HG03469 (cell line): ENCODE results near the gene FGF12.
"Not testable (repeated sequence)": the region's sequence is repeated elsewhere in the genome, so short reads cannot be mapped to it uniquely, and the experiment has no call there.

Source experiments
- ATAC-seq: cut with Tn5 transposase; IDR thresholded peaks from one replicate; pipeline ENCODE4 v1.9.1; 2021; ENCODE audit warnings: mild to moderate bottlenecking, moderate library complexity, moderate number of reproducible peaks; ENCODE audit not compliant: unreplicated experiment

The FGF12 gene

DNA sequence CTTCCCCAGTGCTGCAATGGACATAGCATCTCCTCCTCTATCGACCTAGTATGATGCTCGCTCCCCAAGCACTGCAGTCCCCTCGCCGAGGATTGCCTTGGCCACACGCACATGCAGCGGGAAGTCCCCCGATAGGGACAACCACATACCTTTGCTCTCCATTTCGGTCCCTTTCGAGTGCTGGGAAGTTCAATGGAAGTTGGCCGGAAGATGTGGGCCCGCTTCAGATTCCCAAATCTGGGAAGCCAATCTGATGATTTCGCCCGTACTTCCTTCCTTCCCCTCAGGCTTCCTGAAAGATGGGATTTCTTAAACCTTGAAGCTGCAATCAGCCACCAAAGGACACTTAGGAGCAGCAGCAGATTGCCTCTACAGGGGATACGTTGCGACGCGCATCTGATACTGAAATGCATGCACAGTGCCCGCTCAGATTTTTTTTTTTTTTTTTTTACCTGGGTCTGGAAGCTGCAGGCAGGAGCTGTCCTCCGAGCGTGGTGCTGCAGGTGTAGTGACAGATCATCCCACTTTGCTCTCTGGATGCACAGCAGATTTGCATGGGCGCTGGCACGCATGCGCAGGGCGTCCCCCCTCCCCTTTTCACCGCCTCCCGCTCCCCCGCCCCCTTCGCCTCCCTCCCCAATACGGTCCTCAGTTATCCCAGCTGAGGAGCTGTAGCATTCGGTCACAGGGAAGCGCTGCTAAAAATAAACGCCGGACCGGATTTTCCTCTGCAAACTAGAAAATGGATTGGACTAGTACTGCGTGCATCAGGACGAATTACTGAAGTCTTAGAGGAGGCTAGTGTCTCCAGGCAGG is at the start of gene FGF12:
Gene FGF12 (minus strand): TSS at position 510 of the 816 bp plus-strand sequence.
- no peak for ATAC-seq

- not testable (repeated sequence) for ATAC-seq
These were observed 47.0 kb upstream of the FGF12 start for GRCh38 chr3:192774341-192774740.

- ATAC-seq = no peak
These were observed 45.0 kb upstream of the FGF12 start for GRCh38 chr3:192772240-192772894.

DNA sequence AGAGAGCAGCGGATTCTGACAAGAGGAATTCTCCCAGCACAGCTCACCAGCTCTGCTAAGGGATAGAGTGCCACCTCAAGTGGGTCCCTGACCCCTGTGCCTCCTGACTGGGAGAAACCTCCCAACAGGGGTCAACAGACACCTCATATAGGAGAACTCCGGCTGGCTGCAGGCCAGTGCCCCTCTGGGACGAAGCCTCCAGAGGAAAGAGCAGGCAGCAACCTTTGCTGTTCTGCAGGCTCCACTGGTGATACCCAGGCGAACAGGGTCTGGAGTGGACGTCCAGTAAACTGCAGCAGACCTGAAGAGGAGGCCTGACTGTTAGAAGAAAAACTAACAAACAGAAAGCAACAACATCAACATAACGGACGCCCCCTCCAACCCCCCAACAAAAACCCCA is 31.3 kb upstream of the FGF12 start:
- no peak for ATAC-seq

DNA sequence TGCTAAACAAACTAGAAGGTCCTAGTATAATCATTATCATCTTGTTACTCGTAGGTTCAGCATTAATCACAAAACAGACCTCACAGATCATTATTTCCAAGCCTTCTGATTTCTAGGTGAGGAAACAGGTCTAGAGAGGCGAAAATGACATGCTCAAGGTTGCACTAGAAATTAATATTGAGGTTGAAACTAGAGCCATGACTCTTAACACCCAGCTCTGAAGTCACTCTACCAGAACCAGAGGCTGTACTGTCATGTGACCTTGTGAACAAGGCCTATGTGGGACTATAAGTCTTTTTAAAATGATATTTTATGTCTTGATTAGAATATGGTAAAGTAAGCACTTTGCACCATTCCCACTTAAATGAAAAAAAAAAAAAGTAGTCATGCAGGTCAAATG is 23.8 kb upstream of the FGF12 start:
- ATAC-seq = no peak

DNA sequence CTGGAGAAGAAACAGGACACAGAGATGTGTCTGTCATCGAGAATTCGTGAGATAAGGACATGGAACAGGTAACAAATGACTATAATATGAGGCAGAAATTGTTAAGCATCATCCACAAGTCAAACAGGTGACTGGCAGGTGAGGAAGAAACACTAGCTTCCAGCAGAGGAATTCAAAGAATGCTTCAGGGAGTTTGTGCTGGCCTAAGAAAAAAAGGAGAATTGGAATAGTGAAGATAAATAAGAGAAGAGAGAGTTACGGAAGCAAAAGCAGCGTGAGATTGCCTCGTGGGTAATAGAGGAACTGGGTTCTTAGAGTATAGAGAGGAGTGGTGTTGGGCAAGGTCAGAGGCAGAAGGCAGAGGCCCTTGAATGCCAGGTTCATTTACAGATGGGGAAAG is 22.9 kb upstream of the FGF12 start:
- no peak for ATAC-seq

DNA sequence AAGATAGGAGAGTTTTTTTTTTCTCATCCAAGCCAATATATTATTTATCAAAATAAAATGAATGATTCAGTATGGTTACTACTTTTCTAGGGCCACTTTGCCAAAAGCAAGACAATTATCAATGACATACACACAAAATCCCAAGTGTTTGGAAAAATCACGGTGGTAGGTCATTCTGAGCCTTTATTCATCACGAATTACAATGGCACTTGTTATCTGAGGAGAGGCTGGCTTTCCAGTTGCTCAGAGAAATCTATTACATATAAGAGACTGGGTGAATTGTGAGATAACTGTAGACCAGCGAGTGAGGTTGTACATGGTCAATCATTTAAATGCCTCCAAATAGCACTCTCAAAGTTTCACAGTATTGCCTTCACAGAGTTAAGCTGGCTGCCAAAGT is 20.4 kb upstream of the FGF12 start:
- ATAC-seq = no peak

DNA sequence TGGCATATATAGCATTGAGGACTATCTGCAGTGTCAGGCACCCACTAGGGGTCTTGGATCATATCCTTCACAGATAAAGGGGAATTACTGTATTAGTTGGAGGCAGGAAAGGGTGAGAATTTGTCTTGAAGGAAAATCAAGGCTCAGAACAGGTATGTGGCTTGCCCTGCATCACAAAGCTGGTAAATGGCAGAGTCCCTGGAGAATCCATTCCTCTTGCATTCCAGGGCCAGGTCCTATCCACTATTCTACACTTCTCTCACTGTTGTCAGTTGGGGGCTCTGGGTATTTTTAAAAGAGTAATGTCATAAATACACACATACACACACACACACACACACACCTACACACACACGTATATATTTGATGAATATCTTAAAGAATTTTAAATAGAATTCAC is 19.8 kb upstream of the FGF12 start:
- no peak for ATAC-seq

GRCh38 chr3:192745150-192745549 is 17.8 kb upstream of the FGF12 start:
- ATAC-seq = no peak

DNA sequence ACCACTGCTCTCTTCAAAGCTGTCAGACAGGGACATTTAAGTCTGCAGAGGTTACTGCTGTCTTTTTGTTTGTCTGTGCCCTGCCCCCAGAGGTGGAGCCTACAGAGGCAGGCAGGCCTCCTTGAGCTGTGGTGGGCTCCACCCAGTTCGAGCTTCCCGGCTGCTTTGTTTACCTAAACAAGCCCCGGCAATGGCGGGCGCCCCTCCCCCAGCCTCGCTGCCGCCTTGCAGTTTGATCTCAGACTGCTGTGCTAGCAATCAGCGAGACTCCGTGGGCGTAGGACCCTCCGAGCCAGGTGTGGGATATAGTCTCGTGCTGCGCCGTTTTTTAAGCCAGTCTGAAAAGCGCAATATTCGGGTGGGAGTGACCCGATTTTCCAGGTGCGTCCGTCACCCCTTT is 17.3 kb upstream of the FGF12 start:
- not testable (repeated sequence) for ATAC-seq

DNA sequence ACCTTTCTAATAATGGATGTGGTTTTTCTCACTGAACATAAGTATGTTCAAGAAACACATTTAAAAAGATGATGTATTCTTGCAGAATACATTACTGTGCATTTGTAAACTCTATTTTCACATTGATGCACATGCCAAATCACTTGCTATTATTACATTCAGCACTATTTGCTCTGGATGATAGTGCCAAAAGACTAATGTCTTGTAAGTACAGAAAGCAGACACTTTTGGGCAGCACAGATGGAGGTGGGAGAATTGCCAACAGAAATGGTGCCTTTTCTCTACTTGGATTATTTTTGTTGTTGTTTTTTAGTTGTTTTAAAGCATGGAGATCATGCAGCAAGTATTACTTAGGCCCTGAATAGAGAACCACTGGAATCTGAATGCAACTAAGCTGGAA is 10.2 kb upstream of the FGF12 start:
- no peak for ATAC-seq

DNA sequence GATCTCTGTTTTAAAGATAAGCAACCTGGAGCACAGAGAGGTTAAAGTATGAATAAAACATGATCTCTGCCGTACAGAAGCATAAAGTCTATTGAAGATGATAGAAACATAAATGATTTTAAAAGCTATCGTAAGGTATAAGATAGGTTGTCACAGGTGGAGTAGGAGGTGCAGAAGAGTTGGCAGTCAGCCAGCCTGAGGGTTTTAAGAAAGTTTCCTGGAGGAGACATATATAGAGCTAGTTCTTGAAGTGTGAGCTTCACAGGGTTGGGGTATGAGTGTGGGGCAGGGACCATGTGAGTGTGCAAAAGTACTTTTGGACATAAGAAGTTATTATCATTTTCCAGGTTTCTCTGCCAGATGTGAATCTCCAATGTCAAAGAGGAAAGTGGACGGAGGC is 3.9 kb upstream of the FGF12 start:
- ATAC-seq = no peak

DNA sequence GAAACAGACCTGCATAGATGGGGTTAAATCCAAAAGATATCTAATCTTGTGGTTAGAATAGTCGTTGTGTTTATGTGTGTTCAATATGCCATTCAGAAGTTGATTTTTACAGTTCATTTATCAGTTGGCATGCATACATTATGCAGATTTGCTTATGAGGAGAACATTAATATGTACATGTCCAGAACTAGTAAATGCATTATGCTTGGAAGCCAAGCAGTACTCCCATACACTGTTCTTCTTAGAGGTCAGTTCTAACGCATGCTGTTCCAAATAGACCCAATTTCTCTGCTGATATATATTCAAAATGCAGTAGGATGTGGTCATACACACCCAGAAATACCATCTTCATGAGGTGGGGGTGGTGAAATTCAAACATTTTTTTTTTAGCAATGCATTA is 956 bp downstream of the FGF12 start:
- ATAC-seq = no peak

- no peak for ATAC-seq
These were observed 7.4 kb downstream of the FGF12 start for GRCh38 chr3:192719964-192720363.

DNA sequence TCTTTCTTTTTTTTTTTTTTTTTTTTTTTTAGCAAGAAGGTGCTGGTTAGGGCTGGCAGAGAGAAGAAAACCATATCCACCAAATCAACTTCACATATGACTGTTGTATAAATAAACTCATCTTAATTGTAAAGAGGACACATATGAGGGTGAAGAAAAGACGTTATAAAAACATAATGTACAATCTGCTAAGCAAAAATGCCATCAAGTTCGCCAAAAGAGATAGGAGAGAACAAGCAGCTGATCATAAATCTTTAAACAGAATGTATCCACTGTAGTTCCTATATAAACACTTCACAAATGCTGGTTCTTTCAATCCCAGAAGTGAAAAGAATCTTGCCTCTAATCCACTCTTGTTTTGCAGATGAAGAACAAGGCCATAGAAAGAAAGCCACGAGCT is 9.2 kb downstream of the FGF12 start:
- ATAC-seq = no peak

GRCh38 chr3:192715126-192715525 is 12.2 kb downstream of the FGF12 start:
- no peak for ATAC-seq

GRCh38 chr3:192711126-192711525 is 16.2 kb downstream of the FGF12 start:
- not testable (repeated sequence) for ATAC-seq

DNA sequence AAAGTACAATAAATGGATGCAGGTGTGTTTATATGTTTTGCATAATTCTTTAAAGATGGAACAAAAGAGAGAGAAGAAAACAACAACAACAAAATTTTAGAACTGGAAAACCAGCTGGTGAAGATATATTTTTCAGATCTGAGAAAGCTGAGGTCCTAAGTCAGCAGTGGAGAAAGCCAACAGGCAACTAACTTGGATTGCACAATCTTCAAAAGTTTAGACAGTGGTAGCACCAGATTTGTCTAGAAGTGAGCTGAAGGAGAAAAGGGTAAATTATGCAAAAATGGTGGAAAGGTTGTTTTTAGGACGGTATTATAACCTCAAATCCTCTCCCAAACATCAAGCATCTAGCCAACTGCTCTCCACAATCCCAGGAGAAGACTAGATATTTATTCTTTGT is 17.0 kb downstream of the FGF12 start:
- no peak for ATAC-seq

DNA sequence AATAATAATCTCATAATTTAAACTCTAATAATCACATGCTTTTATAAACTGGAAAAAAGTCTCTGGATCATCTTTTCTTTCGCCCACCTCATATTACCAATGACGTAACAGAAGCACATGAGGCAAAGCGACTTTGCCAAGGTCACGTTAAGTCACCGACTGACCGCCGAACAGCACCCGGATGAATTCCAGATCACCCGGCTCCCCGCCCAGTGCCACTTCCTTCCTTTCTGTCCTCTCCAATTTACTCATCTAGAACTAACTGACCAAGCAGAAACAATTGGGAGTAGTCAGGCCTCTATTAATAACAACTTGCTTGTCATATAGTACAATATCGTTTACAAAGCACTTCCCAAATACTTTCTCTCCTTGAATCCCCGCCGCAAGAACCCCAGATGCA is 21.1 kb downstream of the FGF12 start:
- ATAC-seq = no peak

- ATAC-seq = no peak
These were observed 26.5 kb downstream of the FGF12 start for GRCh38 chr3:192700885-192701284.

- ATAC-seq = no peak
These were observed 30.3 kb downstream of the FGF12 start for GRCh38 chr3:192696943-192697587.
